Lower leg skin (tissue), 4 donors: ENCODE measurements around the gene PTCH2. TPM values are rescaled to one million over a fixed set of nuclear protein-coding genes. Genes with fewer than 3 reads are reported as not detected.

Experiments
- DNase-seq, 2 donors: peaks; one replicate each; pipeline ENCODE4 v3.0.0-alpha.2; 2019; ENCODE audit warnings: low spot score in 2 of 2
- H3K4me3 ChIP-seq: fragments of 200-600 bp; sonication (generic); 2 replicates; pipeline ENCODE4 v1.5.1; 2017; ENCODE audit warnings: mild to moderate bottlenecking, low read depth; ENCODE audit not compliant: poor library complexity, severe bottlenecking
- POLR2A ChIP-seq, 2 donors: fragments of 450-650 bp; IDR thresholded peaks; one replicate each; pipeline ENCODE4 v1.6.1; 2016 to 2017; ENCODE audit warnings: antibody characterized with exemption in 2 of 2, mild to moderate bottlenecking in 1 of 2, moderate library complexity in 1 of 2
- WGBS, 2 donors: methylation state at CpG; one replicate each; pipeline ENCODE4 v1.1.5; 2018; 5-methylcytosine and 5-hydroxymethylcytosine counted together
- intact Hi-C: fragments of 100-400 bp; cut with DNase I; formaldehyde crosslinking; loops from one replicate; pipeline ENCODE4 v1.15.0; 2023; ENCODE audit warnings: low total_unique reads
- total RNA-seq, 4 donors: library from RNA; depleted of rRNA; stranded (reverse); fragments of >200 nt; gene quantifications; one replicate each; pipeline ENCODE4 v1.1.0, GENCODE V29; 2016
- TF ChIP-seq, protein P1 (sequence below), 3 donors: fragments of 450-650 bp; IDR thresholded peaks; one replicate each; pipeline ENCODE4 v1.5.1; 2016; ENCODE audit warnings: antibody characterized with exemption in 3 of 3, mild to moderate bottlenecking in 3 of 3, moderate library complexity in 2 of 3

The PTCH2 gene
- total RNA-seq, 4 donors from 2014 or later: 0.54 to 2.7 (median 1.2) TPM

DNA sequence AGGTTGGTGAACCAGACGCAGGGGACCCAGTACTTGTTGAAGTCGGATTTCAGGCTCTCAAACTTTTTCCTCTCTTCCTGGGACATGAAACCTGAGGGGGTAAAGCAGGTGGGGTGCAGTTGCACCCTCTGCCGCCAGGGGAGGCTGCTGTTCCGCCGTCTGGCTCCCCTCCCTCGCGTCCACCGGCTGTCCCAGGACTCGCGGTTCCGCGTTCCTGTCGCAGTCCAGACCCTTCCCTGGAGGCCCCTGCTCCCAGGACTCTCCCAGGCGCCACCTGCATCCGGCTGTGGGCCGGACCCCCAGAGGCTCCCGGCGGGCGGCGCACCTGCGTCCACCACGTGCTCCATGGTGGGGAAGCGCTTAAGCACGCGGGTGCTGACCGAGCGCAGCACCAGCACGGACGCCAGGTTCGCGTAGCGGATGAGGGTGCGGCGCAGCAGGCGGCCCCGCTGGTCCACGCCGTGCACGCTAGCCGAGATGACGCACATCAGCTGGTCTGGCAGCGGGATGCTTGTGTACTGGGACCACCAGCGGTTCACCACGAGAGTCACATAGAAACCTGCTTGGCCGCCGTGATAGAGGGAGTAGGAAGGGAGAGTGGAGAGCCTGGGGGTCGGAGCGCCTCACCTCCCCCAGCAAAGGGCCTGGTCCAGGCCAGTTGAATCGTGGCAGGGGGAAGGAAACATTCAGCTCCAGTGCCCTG is 56.8 kb downstream of the PTCH2 start:
- DNase-seq: no peak
- TF ChIP-seq, protein P1, sequence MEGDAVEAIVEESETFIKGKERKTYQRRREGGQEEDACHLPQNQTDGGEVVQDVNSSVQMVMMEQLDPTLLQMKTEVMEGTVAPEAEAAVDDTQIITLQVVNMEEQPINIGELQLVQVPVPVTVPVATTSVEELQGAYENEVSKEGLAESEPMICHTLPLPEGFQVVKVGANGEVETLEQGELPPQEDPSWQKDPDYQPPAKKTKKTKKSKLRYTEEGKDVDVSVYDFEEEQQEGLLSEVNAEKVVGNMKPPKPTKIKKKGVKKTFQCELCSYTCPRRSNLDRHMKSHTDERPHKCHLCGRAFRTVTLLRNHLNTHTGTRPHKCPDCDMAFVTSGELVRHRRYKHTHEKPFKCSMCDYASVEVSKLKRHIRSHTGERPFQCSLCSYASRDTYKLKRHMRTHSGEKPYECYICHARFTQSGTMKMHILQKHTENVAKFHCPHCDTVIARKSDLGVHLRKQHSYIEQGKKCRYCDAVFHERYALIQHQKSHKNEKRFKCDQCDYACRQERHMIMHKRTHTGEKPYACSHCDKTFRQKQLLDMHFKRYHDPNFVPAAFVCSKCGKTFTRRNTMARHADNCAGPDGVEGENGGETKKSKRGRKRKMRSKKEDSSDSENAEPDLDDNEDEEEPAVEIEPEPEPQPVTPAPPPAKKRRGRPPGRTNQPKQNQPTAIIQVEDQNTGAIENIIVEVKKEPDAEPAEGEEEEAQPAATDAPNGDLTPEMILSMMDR (IDR thresholded peaks at IDR 0.05): peak in 2 of 3 donors; percentile 72 to 99
- TF ChIP-seq POLR2A (IDR thresholded peaks at IDR 0.05): no peak
- 21 to 27% methylated on average over 18 to 20 of the region's 49 CpGs for WGBS, 2 donors
- peak overlapping the region; percentile 16 for H3K4me3 ChIP-seq
- intact Hi-C loops: no loop called here

DNA sequence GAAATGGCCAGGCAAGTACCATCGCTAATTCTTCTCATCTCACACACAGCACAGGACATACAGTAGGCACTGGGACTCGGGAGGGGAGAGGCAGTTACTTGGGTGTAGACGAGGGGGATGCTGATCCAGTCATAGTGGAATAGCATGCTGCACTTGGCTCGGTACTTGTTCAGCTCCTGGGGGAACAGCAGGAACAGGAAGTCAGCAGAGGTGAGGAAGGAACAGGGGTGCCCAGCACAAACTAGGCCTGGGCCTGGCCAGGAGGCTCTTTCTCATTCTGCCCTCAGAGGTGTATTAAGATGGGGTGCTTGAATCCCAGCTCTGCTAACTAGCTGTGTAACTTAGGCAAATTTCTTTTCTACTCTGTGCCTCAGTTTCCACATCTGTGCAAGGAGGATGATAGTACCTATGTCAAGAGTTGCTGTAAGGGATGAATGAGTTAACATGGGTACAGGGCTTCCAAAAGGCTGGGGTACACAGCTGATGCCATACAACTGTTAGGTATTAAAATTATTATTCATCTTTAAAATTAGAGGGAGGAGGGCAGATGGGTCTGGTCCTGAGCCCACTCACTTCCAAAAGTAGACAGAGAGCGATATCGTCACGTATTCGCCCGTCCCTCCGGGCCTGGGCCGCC is 57.4 kb downstream of the PTCH2 start:
- WGBS, 2 donors: 39 to 43% methylated on average over 11 of the region's 11 CpGs
- H3K4me3 ChIP-seq: no peak overlapping the region
- DNase-seq: no peak
- TF ChIP-seq, protein P1 (IDR thresholded peaks at IDR 0.05): no peak
- no peak for TF ChIP-seq POLR2A (IDR thresholded peaks at IDR 0.05)
- intact Hi-C loops: no loop called here

DNA sequence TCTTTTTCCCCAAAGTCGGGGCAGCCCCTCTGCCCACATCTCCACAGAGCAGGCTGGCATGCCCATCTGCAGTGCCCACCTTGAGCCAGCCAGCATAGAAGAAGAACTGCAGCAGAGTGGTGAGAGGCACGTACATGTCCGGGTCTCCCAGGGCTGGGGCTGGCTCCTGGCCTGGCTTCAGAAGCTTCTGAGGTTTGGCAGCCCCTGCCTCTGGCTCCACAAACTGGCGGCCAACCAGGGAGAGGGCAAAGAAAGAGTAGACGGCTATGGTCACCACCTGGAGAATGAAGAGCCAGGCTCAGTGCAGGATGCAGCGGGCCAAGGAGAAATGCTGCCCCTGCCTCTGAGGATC is 58.0 kb downstream of the PTCH2 start:
- intact Hi-C loops: no loop called here
- WGBS, 2 donors: 83 to 90% methylated on average over 6 of the region's 6 CpGs
- no peak for DNase-seq
- H3K4me3 ChIP-seq: no peak overlapping the region
- TF ChIP-seq, protein P1 (IDR thresholded peaks at IDR 0.05): no peak
- TF ChIP-seq POLR2A (IDR thresholded peaks at IDR 0.05): no peak

DNA sequence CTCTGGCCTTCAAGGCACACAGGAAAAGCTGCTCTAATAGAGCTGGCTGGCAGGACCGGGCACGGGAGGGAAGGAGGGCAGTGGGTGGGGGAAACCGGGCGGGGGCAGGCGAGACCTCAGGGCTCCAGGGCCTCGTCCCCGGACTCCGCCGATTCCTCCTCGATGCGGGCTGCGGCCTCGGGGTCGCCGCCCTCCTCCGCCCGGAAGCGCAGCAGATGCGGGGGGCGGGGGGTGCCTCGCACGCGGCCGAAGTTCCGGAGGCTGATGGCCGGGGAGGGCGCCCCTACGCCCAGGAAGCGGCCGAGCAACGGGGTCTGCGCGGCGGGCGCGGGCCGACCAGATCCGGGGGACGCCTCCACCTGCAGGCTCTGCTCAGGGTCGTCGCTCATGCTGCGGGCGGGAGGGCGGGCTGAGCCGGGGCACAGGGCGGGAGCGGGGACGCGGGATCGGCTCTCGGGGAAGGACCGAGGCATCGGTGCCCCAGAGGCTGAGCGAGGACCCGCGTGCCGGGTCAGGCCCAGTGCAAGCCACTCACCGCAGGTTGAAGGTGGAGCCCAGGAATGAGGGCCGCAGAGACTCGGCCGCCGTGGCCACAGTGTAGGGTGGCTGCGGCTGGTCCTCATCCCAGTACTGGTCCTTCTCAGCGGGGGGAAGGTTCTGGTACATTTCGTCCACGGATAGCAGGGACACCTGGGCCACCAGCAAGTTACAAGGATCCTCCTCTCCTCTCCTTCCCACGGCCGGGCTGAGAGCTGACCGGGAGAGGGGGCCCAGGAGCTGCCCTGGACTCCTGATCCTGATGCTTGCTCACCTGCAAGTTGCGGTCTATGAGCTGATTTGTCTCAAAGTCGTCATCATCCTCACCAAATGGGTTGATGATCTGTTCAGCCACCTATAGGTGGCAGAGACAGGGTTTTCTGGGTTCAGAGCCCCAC is 58.7 kb downstream of the PTCH2 start:
- WGBS, 2 donors: 20 to 24% methylated on average over 28 to 31 of the region's 71 CpGs
- H3K4me3 ChIP-seq: no peak overlapping the region
- no peak for DNase-seq
- TF ChIP-seq POLR2A (IDR thresholded peaks at IDR 0.05): no peak
- TF ChIP-seq, protein P1 (IDR thresholded peaks at IDR 0.05): no peak
- intact Hi-C loops: no loop called here

DNA sequence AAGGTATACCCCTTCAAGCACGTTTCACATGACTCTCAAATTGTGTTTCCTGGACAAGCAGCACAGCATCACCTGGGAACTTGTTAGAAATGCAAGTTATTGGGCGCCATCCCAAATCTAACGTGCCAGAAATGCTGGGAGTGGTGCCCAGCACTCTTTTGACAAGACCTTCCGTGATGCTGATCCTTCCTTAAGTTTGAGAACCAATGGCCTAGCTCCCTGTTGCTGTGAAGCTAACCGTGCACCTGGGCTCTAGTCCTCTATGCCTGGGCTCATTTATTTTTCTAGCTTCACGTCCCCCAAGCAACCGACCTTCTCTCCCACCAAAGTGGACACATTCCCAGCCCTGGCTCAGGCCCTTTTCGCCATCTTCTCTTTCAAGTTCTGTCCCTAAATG is 59.4 kb downstream of the PTCH2 start:
- no peak for DNase-seq
- intact Hi-C loops: no loop called here
- WGBS, 2 donors: 31 to 37% methylated on average over 8 of the region's 8 CpGs
- no peak overlapping the region for H3K4me3 ChIP-seq
- TF ChIP-seq, protein P1 (IDR thresholded peaks at IDR 0.05): no peak
- TF ChIP-seq POLR2A (IDR thresholded peaks at IDR 0.05): no peak
